Astrocyte of the spinal cord (primary cell): Measurements from ENCODE around the gene B2M.

Source experiments
- DNase-seq: peaks from one replicate; pipeline ENCODE4 v3.0.0; 2011; ENCODE audit warnings: low read depth, low spot score
- H3K4me3 ChIP-seq: 2 replicates; pipeline ENCODE4 v1.5.1; 2011; ENCODE audit warnings: low read depth, mild to moderate bottlenecking, low read length, moderate library complexity
- in situ Hi-C: cut with HindIII; loops from 2 replicates; pipeline ENCODE4 v1.10.0; 2017; ENCODE audit warnings: low sequenced_read_pairs
- TF ChIP-seq, protein P1 (sequence below): IDR thresholded peaks from 2 replicates; pipeline ENCODE4 v1.5.1; 2012; ENCODE audit warnings: low read depth, mild to moderate bottlenecking, low read length, inconsistent platforms

B2M gene

DNA sequence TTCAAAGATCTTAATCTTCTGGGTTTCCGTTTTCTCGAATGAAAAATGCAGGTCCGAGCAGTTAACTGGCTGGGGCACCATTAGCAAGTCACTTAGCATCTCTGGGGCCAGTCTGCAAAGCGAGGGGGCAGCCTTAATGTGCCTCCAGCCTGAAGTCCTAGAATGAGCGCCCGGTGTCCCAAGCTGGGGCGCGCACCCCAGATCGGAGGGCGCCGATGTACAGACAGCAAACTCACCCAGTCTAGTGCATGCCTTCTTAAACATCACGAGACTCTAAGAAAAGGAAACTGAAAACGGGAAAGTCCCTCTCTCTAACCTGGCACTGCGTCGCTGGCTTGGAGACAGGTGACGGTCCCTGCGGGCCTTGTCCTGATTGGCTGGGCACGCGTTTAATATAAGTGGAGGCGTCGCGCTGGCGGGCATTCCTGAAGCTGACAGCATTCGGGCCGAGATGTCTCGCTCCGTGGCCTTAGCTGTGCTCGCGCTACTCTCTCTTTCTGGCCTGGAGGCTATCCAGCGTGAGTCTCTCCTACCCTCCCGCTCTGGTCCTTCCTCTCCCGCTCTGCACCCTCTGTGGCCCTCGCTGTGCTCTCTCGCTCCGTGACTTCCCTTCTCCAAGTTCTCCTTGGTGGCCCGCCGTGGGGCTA lies at the start of gene B2M, which contains the start of gene PATL2:
TSS of gene B2M (plus strand) at position 422 of the 647 bp plus-strand sequence. CDS start at position 452, 30 bp downstream.
TSS of gene PATL2 (minus strand) at position 228 of the 647 bp plus-strand sequence. CDS start 34,833 bp downstream, outside the sequence.
- H3K4me3 ChIP-seq: peak within 1 kb of the TSS; percentile 96
- peak; percentile 97 for DNase-seq
- TF ChIP-seq, protein P1, sequence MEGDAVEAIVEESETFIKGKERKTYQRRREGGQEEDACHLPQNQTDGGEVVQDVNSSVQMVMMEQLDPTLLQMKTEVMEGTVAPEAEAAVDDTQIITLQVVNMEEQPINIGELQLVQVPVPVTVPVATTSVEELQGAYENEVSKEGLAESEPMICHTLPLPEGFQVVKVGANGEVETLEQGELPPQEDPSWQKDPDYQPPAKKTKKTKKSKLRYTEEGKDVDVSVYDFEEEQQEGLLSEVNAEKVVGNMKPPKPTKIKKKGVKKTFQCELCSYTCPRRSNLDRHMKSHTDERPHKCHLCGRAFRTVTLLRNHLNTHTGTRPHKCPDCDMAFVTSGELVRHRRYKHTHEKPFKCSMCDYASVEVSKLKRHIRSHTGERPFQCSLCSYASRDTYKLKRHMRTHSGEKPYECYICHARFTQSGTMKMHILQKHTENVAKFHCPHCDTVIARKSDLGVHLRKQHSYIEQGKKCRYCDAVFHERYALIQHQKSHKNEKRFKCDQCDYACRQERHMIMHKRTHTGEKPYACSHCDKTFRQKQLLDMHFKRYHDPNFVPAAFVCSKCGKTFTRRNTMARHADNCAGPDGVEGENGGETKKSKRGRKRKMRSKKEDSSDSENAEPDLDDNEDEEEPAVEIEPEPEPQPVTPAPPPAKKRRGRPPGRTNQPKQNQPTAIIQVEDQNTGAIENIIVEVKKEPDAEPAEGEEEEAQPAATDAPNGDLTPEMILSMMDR: peak; percentile 2
- in situ Hi-C loops: no loop called here

GRCh38 chr15:44661576-44661975 lies 49.7 kb upstream of the B2M start:
- DNase-seq: no peak
- in situ Hi-C loops: no loop called here
- TF ChIP-seq, protein P1: no peak
- no peak overlapping the region for H3K4me3 ChIP-seq

- peak overlapping the region; percentile 87 for H3K4me3 ChIP-seq
- DNase-seq: peak; percentile 41
- TF ChIP-seq, protein P1: no peak
- in situ Hi-C loops: no loop called here
Measured at GRCh38 chr15:44662478-44663409, 48.6 kb upstream of the B2M start.

GRCh38 chr15:44663410-44664308 lies 47.7 kb upstream of the B2M start, which contains the start of gene SPG11:
Gene SPG11 (minus strand): TSS chr15:44663662. CDS start chr15:44663647, 15 bp downstream.
- TF ChIP-seq, protein P1: peak; percentile 91
- in situ Hi-C loops: no loop called here

GRCh38 chr15:44666210-44667038 lies 44.9 kb upstream of the B2M start:
- DNase-seq: no peak
- in situ Hi-C loops: no loop called here
- no peak overlapping the region for H3K4me3 ChIP-seq
- TF ChIP-seq, protein P1: no peak

More at GRCh38 chr15:44663410-44664308, 47.7 kb upstream of the B2M start, which contains the start of gene SPG11:
- H3K4me3 ChIP-seq: peak within 1 kb of the TSS; percentile 87
- peak; percentile 98 for DNase-seq
